Right lobe of liver (tissue), 4 donors: Measurements from ENCODE around the gene EED.
"Not testable (repeated sequence)": the region's sequence is repeated elsewhere in the genome, so short reads cannot be mapped to it uniquely, and the experiment has no call there.

Source experiments
- CTCF ChIP-seq, 4 donors: fragments of 200-600 bp in 3 of 4; fragments of 450-650 bp in 1 of 4; IDR thresholded peaks; one replicate each; pipeline versions ENCODE4 v1.5.1 to v1.8.0; 2016 to 2022; ENCODE audit warnings: antibody characterized with exemption in 4 of 4, mild to moderate bottlenecking in 2 of 4
- POLR2A ChIP-seq: fragments of 450-650 bp; IDR thresholded peaks from one replicate; pipeline ENCODE4 v1.6.1; 2017; ENCODE audit warnings: antibody characterized with exemption, mild to moderate bottlenecking
- donor health status: DM: no; HTN: no; CAD: no.
- donor health status: DM: no; HTN: no; CAD: no.
- donor health status: DM: no; HTN: yes; CAD: no.

- TF ChIP-seq CTCF (IDR thresholded peaks at IDR 0.05); POLR2A: not testable (repeated sequence)
These were observed 45.1 kb downstream of the EED start for GRCh38 chr11:86289508-86290280.
